Liver (tissue), 9 donors: ENCODE results near the gene PRR20G. TPM values are rescaled to one million over a fixed set of nuclear protein-coding genes. Genes with fewer than 3 reads are reported as not detected.

Experiments
- DNase-seq: peaks from one replicate; pipeline ENCODE4 v3.0.0-alpha.2; 2017; ENCODE audit warnings: low spot score
- H3K27ac ChIP-seq, 2 donors: one replicate each; pipeline ENCODE4 v1.7.0; 2013; ENCODE audit warnings: inconsistent platforms in 2 of 2, low read length in 2 of 2, control low read depth in 1 of 2, low read depth in 1 of 2, mild to moderate bottlenecking in 1 of 2
- H3K27me3 ChIP-seq, 4 donors: one replicate each; pipeline versions ENCODE4 v1.6.1 to v1.7.0; 2013; ENCODE audit warnings: low read length in 3 of 4, inconsistent platforms in 1 of 4, mild to moderate bottlenecking in 1 of 4, moderate library complexity in 1 of 4; ENCODE audit not compliant: control insufficient read depth in 4 of 4, insufficient read depth in 4 of 4
- H3K36me3 ChIP-seq, 4 donors: one replicate each; pipeline versions ENCODE4 v1.6.1 to v1.7.0; 2013; ENCODE audit warnings: low read length in 3 of 4, mild to moderate bottlenecking in 3 of 4, low read depth in 1 of 4, moderate library complexity in 1 of 4; ENCODE audit not compliant: control insufficient read depth in 4 of 4, insufficient read depth in 3 of 4
- H3K4me1 ChIP-seq, 4 donors: one replicate each; pipeline versions ENCODE4 v1.6.1 to v1.7.0; 2013; ENCODE audit warnings: low read length in 3 of 4, mild to moderate bottlenecking in 3 of 4, moderate library complexity in 1 of 4; ENCODE audit not compliant: control insufficient read depth in 4 of 4, insufficient read depth in 4 of 4
- H3K4me3 ChIP-seq, 3 donors: one replicate each; pipeline versions ENCODE4 v1.6.1 to v1.7.0; 2013; ENCODE audit warnings: low read length in 3 of 3, control low read depth in 1 of 3, low read depth in 1 of 3, mild to moderate bottlenecking in 1 of 3
- H3K9ac ChIP-seq, 2 donors: one replicate each; pipeline ENCODE4 v1.7.0; 2013; ENCODE audit warnings: low read length in 2 of 2, mild to moderate bottlenecking in 2 of 2, moderate library complexity in 2 of 2, control low read depth in 1 of 2, low read depth in 1 of 2
- H3K9me3 ChIP-seq, 4 donors: one replicate each; pipeline versions ENCODE4 v1.6.1 to v1.7.0; 2013; ENCODE audit warnings: low read length in 3 of 4; ENCODE audit not compliant: control insufficient read depth in 4 of 4
- EGR1 ChIP-seq, 2 donors: IDR thresholded peaks; 2 replicates each; pipeline ENCODE4 v1.6.1; 2016 to 2018; ENCODE audit warnings: antibody characterized with exemption in 2 of 2, low read depth in 2 of 2
- FOXA1 ChIP-seq: IDR thresholded peaks from 2 replicates; pipeline ENCODE4 v1.6.1; 2016; ENCODE audit warnings: antibody characterized with exemption
- FOXA2 ChIP-seq: IDR thresholded peaks from 2 replicates; pipeline ENCODE4 v1.6.1; 2016; ENCODE audit warnings: antibody characterized with exemption
- GABPA ChIP-seq, 2 donors: IDR thresholded peaks in 1 of 2; conservative IDR thresholded peaks in 1 of 2; 2 replicates each; pipeline ENCODE4 v1.6.1; 2016; ENCODE audit warnings: antibody characterized with exemption in 2 of 2, mild to moderate bottlenecking in 1 of 2, moderate library complexity in 1 of 2
- HNF4A ChIP-seq, 2 donors: conservative IDR thresholded peaks; 2 replicates each; pipeline ENCODE4 v1.6.1; 2016; ENCODE audit warnings: antibody characterized with exemption in 2 of 2, mild to moderate bottlenecking in 2 of 2
- HNF4G ChIP-seq: IDR thresholded peaks from 2 replicates; pipeline ENCODE4 v1.6.1; 2016; ENCODE audit warnings: antibody characterized with exemption
- JUND ChIP-seq, 2 donors: IDR thresholded peaks; 2 replicates each; pipeline ENCODE4 v1.6.1; 2016; ENCODE audit warnings: antibody characterized with exemption in 2 of 2
- NR2F2 ChIP-seq: IDR thresholded peaks from 2 replicates; pipeline ENCODE4 v1.6.1; 2016; ENCODE audit warnings: antibody characterized with exemption
- RAD21 ChIP-seq, 2 donors: IDR thresholded peaks; 2 replicates each; pipeline ENCODE4 v1.6.1; 2016; ENCODE audit warnings: antibody characterized with exemption in 2 of 2, mild to moderate bottlenecking in 2 of 2
- RXRA ChIP-seq, 2 donors: IDR thresholded peaks; 2 replicates each; pipeline ENCODE4 v1.6.1; 2017 to 2018; ENCODE audit warnings: antibody characterized with exemption in 2 of 2, mild to moderate bottlenecking in 1 of 2
- SP1 ChIP-seq: IDR thresholded peaks from 2 replicates; pipeline ENCODE4 v1.6.1; 2018; ENCODE audit warnings: antibody characterized with exemption, mild to moderate bottlenecking
- TAF1 ChIP-seq: conservative IDR thresholded peaks from 2 replicates; pipeline ENCODE4 v1.6.1; 2016; ENCODE audit warnings: antibody characterized with exemption, mild to moderate bottlenecking
- YY1 ChIP-seq: IDR thresholded peaks from 2 replicates; pipeline ENCODE4 v1.6.1; 2016; ENCODE audit warnings: antibody characterized with exemption, mild to moderate bottlenecking
- WGBS: extraction: QIAGEN DNeasy Blood & Tissue Kit; methylation state at CpG from one replicate; pipeline ENCODE4 v1.1.7; 2013; 5-methylcytosine and 5-hydroxymethylcytosine counted together
- polyA plus RNA-seq, 2 donors: library from polyadenylated mRNA; stranded (reverse) in 1 of 2; unstranded in 1 of 2; fragments of 200-250 nt in 1 of 2; fragments of >200 nt in 1 of 2; fragmentation: Nextera tagmentation in 1 of 2; extraction: Ambion mirVana in 1 of 2; gene quantifications; one replicate each; pipeline versions ENCODE4 v1.2.1 to v1.2.3, GENCODE V29; 2013 to 2015
- total RNA-seq, 2 donors: library from RNA; depleted of rRNA; stranded (reverse); fragments of >200 nt; gene quantifications; one replicate each; pipeline ENCODE4 v1.2.3, GENCODE V29; 2014
- TF ChIP-seq, protein P1 (sequence below): fragments of 150-350 bp; IDR thresholded peaks from 2 replicates; pipeline ENCODE4 v1.5.1; 2017; ENCODE audit warnings: improper control_type of control experiment, low read depth, low read length; ENCODE audit not compliant: missing input control
- TF ChIP-seq, protein P2 (sequence below): IDR thresholded peaks from 2 replicates; pipeline ENCODE4 v1.6.1; 2016; ENCODE audit warnings: antibody characterized with exemption, mild to moderate bottlenecking
- TF ChIP-seq, protein P3 (sequence below): IDR thresholded peaks from 2 replicates; pipeline ENCODE4 v1.6.1; 2016; ENCODE audit warnings: antibody characterized with exemption
- TF ChIP-seq, protein P4 (sequence below): IDR thresholded peaks from 2 replicates; pipeline ENCODE4 v1.6.1; 2016; ENCODE audit warnings: antibody characterized with exemption
- donor health status: healthy.
- donor health status: healthy.
- donor health status: healthy.
- donor health status: healthy.
- donor health status: healthy.

PRR20G gene
- total and polyA plus RNA-seq, 4 donors: not detected

- TF ChIP-seq, protein P1, sequence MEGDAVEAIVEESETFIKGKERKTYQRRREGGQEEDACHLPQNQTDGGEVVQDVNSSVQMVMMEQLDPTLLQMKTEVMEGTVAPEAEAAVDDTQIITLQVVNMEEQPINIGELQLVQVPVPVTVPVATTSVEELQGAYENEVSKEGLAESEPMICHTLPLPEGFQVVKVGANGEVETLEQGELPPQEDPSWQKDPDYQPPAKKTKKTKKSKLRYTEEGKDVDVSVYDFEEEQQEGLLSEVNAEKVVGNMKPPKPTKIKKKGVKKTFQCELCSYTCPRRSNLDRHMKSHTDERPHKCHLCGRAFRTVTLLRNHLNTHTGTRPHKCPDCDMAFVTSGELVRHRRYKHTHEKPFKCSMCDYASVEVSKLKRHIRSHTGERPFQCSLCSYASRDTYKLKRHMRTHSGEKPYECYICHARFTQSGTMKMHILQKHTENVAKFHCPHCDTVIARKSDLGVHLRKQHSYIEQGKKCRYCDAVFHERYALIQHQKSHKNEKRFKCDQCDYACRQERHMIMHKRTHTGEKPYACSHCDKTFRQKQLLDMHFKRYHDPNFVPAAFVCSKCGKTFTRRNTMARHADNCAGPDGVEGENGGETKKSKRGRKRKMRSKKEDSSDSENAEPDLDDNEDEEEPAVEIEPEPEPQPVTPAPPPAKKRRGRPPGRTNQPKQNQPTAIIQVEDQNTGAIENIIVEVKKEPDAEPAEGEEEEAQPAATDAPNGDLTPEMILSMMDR: no peak
Observed at GRCh38 chr3:127263037-127263436, 24.8 kb downstream of the PRR20G start (continued).

- TF ChIP-seq FOXA1: no peak
- no peak for TF ChIP-seq SP1
- no peak for TF ChIP-seq FOXA2
- no peak for TF ChIP-seq YY1
- no peak for TF ChIP-seq HNF4G
- TF ChIP-seq RAD21 (IDR thresholded peaks at IDR 0.05): no peak
- TF ChIP-seq, protein P1: no peak
- TF ChIP-seq, protein P2, sequence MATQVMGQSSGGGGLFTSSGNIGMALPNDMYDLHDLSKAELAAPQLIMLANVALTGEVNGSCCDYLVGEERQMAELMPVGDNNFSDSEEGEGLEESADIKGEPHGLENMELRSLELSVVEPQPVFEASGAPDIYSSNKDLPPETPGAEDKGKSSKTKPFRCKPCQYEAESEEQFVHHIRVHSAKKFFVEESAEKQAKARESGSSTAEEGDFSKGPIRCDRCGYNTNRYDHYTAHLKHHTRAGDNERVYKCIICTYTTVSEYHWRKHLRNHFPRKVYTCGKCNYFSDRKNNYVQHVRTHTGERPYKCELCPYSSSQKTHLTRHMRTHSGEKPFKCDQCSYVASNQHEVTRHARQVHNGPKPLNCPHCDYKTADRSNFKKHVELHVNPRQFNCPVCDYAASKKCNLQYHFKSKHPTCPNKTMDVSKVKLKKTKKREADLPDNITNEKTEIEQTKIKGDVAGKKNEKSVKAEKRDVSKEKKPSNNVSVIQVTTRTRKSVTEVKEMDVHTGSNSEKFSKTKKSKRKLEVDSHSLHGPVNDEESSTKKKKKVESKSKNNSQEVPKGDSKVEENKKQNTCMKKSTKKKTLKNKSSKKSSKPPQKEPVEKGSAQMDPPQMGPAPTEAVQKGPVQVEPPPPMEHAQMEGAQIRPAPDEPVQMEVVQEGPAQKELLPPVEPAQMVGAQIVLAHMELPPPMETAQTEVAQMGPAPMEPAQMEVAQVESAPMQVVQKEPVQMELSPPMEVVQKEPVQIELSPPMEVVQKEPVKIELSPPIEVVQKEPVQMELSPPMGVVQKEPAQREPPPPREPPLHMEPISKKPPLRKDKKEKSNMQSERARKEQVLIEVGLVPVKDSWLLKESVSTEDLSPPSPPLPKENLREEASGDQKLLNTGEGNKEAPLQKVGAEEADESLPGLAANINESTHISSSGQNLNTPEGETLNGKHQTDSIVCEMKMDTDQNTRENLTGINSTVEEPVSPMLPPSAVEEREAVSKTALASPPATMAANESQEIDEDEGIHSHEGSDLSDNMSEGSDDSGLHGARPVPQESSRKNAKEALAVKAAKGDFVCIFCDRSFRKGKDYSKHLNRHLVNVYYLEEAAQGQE: no peak
- TF ChIP-seq TAF1: no peak
- no peak for TF ChIP-seq GABPA (IDR thresholded peaks at IDR 0.05 in 1 of 2, conservative IDR thresholded peaks at IDR 0.05 in 1 of 2)
- no peak for TF ChIP-seq HNF4A (conservative IDR thresholded peaks at IDR 0.05)
- TF ChIP-seq EGR1 (IDR thresholded peaks at IDR 0.05; ENCODE audit: low read depth in 2 of 2): no peak
- no peak for TF ChIP-seq RXRA (IDR thresholded peaks at IDR 0.05)
- TF ChIP-seq, protein P3, sequence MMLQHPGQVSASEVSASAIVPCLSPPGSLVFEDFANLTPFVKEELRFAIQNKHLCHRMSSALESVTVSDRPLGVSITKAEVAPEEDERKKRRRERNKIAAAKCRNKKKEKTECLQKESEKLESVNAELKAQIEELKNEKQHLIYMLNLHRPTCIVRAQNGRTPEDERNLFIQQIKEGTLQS: no peak
- TF ChIP-seq, protein P4, sequence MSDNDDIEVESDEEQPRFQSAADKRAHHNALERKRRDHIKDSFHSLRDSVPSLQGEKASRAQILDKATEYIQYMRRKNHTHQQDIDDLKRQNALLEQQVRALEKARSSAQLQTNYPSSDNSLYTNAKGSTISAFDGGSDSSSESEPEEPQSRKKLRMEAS: no peak
- TF ChIP-seq NR2F2: no peak
- TF ChIP-seq JUND (IDR thresholded peaks at IDR 0.05): no peak
- WGBS: 96% methylated on average over 3 of the region's 3 CpGs
- no peak overlapping the region for H3K27ac ChIP-seq
- H3K9me3 ChIP-seq: no peaks in the 10 kb centered on the region
- H3K36me3 ChIP-seq: no peaks in the 10 kb centered on the region
- no peak overlapping the region for H3K9ac ChIP-seq
- H3K4me1 ChIP-seq: no peaks in the 10 kb centered on the region
- H3K4me3 ChIP-seq: no peak overlapping the region
- no peak for DNase-seq
- H3K27me3 ChIP-seq: no peaks in the 10 kb centered on the region
Observed at GRCh38 chr3:127262533-127262932, 25.3 kb downstream of the PRR20G start.
